GM23338 (cell line): Measurements from ENCODE around the gene RNF2.

Experiments used
- CREB1 ChIP-seq: fragments of 250-450 bp; sonication (Bioruptor Pico); IDR thresholded peaks from 2 replicates; pipeline ENCODE4 v1.5.0; 2020; ENCODE audit warnings: low read depth, mild to moderate bottlenecking, moderate library complexity
- EZH2 ChIP-seq: fragments of 200-600 bp; sonication (generic); IDR thresholded peaks from one replicate; pipeline ENCODE4 v1.8.0; 2017; ENCODE audit warnings: antibody characterized with exemption, mild to moderate bottlenecking, low read depth; ENCODE audit not compliant: unreplicated experiment
- EZH2phosphoT487 ChIP-seq: fragments of 200-600 bp; sonication (generic); IDR thresholded peaks from one replicate; pipeline ENCODE4 v1.8.1; 2018; ENCODE audit warnings: antibody characterized with exemption; ENCODE audit not compliant: unreplicated experiment
- JUNB ChIP-seq: IDR thresholded peaks from one replicate; pipeline ENCODE4 v1.6.1; 2016; ENCODE audit warnings: antibody characterized with exemption; ENCODE audit not compliant: unreplicated experiment
- NANOG ChIP-seq: IDR thresholded peaks from 2 replicates; pipeline ENCODE4 v1.6.1; 2016; ENCODE audit warnings: antibody characterized with exemption, borderline replicate concordance
- POLR2AphosphoS5 ChIP-seq: IDR thresholded peaks from 2 replicates; pipeline ENCODE4 v1.6.1; 2016; ENCODE audit warnings: antibody characterized with exemption, low read depth
- STAT1 ChIP-seq: IDR thresholded peaks from one replicate; pipeline ENCODE4 v1.6.1; 2016; ENCODE audit warnings: antibody characterized with exemption; ENCODE audit not compliant: unreplicated experiment
- ZNF114 ChIP-seq: fragments of 250-450 bp; sonication (Bioruptor Pico); IDR thresholded peaks from 2 replicates; pipeline ENCODE4 v1.5.0; 2020; ENCODE audit warnings: mild to moderate bottlenecking, moderate library complexity
- ZNF331 ChIP-seq: fragments of 250-450 bp; sonication (Bioruptor Pico); IDR thresholded peaks from 2 replicates; pipeline ENCODE4 v1.5.0; 2020; ENCODE audit warnings: low read depth, mild to moderate bottlenecking, moderate library complexity
- TF ChIP-seq, protein P1 (sequence below), 2 experiments: fragments of 200-600 bp in 1 of 2; sonication (generic) in 1 of 2; conservative IDR thresholded peaks; 2 replicates each; pipeline versions ENCODE4 v1.5.1 to v1.6.1; 2016 to 2017; ENCODE audit warnings: antibody characterized with exemption in 2 of 2, low read depth in 2 of 2, mild to moderate bottlenecking in 2 of 2, moderate library complexity in 1 of 2
- TF ChIP-seq, protein P2 (sequence below): IDR thresholded peaks from one replicate; pipeline ENCODE4 v1.6.1; 2018; ENCODE audit warnings: antibody characterized with exemption; ENCODE audit not compliant: unreplicated experiment
- TF ChIP-seq, protein P3 (sequence below): IDR thresholded peaks from 2 replicates; pipeline ENCODE4 v1.6.1; 2016; ENCODE audit warnings: antibody characterized with exemption

DNA sequence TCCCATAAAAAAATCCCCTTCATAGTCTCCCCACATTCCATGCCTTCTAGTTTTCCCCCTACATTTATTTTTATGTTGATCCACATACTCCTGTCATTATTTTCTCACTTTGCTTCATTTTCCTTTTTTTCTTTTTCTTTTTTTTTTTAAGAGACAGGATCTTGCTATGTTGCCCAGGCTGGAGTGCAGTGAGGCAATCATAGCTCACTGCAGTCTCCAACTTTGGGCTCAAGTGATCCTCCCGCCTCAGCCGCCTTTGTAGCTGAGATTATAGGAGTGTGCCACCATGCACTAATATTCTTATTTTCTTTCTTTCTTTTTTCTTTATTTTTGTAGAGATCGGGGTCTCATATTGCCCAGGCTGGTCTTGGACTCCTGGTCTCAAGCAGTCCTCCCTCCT, 7.8 kb downstream of the RNF2 start:
- no peak for TF ChIP-seq EZH2phosphoT487
- TF ChIP-seq, protein P1, sequence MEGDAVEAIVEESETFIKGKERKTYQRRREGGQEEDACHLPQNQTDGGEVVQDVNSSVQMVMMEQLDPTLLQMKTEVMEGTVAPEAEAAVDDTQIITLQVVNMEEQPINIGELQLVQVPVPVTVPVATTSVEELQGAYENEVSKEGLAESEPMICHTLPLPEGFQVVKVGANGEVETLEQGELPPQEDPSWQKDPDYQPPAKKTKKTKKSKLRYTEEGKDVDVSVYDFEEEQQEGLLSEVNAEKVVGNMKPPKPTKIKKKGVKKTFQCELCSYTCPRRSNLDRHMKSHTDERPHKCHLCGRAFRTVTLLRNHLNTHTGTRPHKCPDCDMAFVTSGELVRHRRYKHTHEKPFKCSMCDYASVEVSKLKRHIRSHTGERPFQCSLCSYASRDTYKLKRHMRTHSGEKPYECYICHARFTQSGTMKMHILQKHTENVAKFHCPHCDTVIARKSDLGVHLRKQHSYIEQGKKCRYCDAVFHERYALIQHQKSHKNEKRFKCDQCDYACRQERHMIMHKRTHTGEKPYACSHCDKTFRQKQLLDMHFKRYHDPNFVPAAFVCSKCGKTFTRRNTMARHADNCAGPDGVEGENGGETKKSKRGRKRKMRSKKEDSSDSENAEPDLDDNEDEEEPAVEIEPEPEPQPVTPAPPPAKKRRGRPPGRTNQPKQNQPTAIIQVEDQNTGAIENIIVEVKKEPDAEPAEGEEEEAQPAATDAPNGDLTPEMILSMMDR (conservative IDR thresholded peaks at IDR 0.05; ENCODE audit: low read depth in 2 of 2): no peak
- no peak for TF ChIP-seq POLR2AphosphoS5
- no peak for TF ChIP-seq JUNB
- TF ChIP-seq ZNF331 (CRISPR knock-in tag): no peak
- no peak for TF ChIP-seq EZH2
- no peak for TF ChIP-seq STAT1
- TF ChIP-seq NANOG: no peak
- TF ChIP-seq, protein P2, sequence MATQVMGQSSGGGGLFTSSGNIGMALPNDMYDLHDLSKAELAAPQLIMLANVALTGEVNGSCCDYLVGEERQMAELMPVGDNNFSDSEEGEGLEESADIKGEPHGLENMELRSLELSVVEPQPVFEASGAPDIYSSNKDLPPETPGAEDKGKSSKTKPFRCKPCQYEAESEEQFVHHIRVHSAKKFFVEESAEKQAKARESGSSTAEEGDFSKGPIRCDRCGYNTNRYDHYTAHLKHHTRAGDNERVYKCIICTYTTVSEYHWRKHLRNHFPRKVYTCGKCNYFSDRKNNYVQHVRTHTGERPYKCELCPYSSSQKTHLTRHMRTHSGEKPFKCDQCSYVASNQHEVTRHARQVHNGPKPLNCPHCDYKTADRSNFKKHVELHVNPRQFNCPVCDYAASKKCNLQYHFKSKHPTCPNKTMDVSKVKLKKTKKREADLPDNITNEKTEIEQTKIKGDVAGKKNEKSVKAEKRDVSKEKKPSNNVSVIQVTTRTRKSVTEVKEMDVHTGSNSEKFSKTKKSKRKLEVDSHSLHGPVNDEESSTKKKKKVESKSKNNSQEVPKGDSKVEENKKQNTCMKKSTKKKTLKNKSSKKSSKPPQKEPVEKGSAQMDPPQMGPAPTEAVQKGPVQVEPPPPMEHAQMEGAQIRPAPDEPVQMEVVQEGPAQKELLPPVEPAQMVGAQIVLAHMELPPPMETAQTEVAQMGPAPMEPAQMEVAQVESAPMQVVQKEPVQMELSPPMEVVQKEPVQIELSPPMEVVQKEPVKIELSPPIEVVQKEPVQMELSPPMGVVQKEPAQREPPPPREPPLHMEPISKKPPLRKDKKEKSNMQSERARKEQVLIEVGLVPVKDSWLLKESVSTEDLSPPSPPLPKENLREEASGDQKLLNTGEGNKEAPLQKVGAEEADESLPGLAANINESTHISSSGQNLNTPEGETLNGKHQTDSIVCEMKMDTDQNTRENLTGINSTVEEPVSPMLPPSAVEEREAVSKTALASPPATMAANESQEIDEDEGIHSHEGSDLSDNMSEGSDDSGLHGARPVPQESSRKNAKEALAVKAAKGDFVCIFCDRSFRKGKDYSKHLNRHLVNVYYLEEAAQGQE: no peak
- no peak for TF ChIP-seq CREB1 (CRISPR knock-in tag)
- TF ChIP-seq, protein P3, sequence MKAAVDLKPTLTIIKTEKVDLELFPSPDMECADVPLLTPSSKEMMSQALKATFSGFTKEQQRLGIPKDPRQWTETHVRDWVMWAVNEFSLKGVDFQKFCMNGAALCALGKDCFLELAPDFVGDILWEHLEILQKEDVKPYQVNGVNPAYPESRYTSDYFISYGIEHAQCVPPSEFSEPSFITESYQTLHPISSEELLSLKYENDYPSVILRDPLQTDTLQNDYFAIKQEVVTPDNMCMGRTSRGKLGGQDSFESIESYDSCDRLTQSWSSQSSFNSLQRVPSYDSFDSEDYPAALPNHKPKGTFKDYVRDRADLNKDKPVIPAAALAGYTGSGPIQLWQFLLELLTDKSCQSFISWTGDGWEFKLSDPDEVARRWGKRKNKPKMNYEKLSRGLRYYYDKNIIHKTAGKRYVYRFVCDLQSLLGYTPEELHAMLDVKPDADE: no peak
- no peak for TF ChIP-seq ZNF114 (CRISPR knock-in tag)
